Measurements from ENCODE around the gene HMOX1. TPM values are rescaled to one million over a fixed set of nuclear protein-coding genes. Genes with fewer than 3 reads are reported as not detected.

The HMOX1 gene
- total RNA-seq, 1 experiment from 2014 or later: 26.4 TPM

GRCh38 chr22:35383679-35384071, 2.8 kb downstream of the HMOX1 start:
- Histone ChIP-seq H3K9ac (ENCODE audit: low read length) (no peak overlapping the region), H3K4me2 (ENCODE audit: low read length) (no peak overlapping the region), H3K9me3 (ENCODE audit: control insufficient read depth in 1 of 2, insufficient read depth in 1 of 2, low read depth in 1 of 2, low read length in 2 of 2) (no peaks in the 10 kb centered on the region), H2AFZ (ENCODE audit: low read depth, low read length, poor library complexity, severe bottlenecking) (no peak overlapping the region), H3K27me3 (ENCODE audit: insufficient read depth, low read length) (no peaks in the 10 kb centered on the region), H3K9me2 (ENCODE audit: insufficient read depth) (no peaks in the 10 kb centered on the region), H3K4me1 (ENCODE audit: control insufficient read depth in 1 of 2, insufficient read depth in 2 of 2, low read length in 2 of 2) (peaks cover 12 to 33% of the 10 kb centered on the region in 2 experiments), H3K27ac (ENCODE audit: low read depth, low read length) (no peak overlapping the region), H4K20me1 (ENCODE audit: insufficient read depth) (no peaks in the 10 kb centered on the region), H3K79me2 (ENCODE audit: insufficient read depth, low read length) (peaks cover 10% of the 10 kb centered on the region), H3K4me3 (replicated peaks in 1 of 2; ENCODE audit: low read depth in 1 of 2, low read length in 2 of 2) (no peak overlapping the region), H3K36me3 (ENCODE audit: control insufficient read depth in 1 of 2, insufficient read depth in 2 of 2, low read length in 2 of 2) (peaks cover 2 to 13% of the 10 kb centered on the region in 2 experiments; a peak in 2 of 4 replicates)
- intact Hi-C loops (cut with micrococcal nuclease): no loop called here
- POLR2A ChIA-PET: interaction anchor here (0.5 kb wide), 1 partner anchor 11 kb away, joined by 3 read pairs; no protein-coding TSS in a partner anchor
- ATAC-seq (no peak), DNase-seq (ENCODE audit: low read depth, low spot score) (no peak)
- RAD21 ChIA-PET (ENCODE audit: low non-redundant PET in 1 of 2, low total read pairs in 2 of 2, uncharacterized antibody in 2 of 2, unreplicated experiment in 2 of 2): no interaction called here
- TF ChIP-seq YY1 (IDR thresholded peaks at IDR 0.05; ENCODE audit: extremely low read depth, insufficient replicate concordance, low read depth, low read length) (no peak), SP1 (IDR thresholded peaks at IDR 0.05; ENCODE audit: low read depth) (no peak), SRF (IDR thresholded peaks at IDR 0.05; ENCODE audit: low read depth) (no peak), RAD21 (IDR thresholded peaks at IDR 0.05; ENCODE audit: low read depth) (no peak)
- BruUV-seq (replicated peaks): no TSS peak
- CTCF ChIA-PET: no interaction called here

DNA sequence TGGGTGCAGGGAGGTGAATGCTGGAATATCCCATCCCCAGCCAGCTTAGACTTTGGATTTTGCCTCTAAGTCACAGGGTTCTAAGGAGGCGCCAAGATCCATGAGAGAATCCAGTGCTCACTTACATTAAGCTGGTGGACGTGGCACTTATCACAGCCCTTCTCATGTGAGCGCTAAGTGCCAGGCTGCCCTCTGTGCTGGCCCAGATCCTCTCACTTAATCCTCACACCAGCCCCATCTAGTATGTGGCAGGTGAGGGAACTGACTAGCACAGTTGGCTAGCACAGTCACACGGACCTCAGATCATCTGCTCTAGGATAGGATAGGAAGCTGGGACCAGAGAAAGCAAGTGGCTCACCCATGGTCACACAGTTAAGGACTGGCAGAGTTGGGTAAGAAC, 3.6 kb downstream of the HMOX1 start:
- H2AFZ ChIP-seq (ENCODE audit: low read depth, low read length, poor library complexity, severe bottlenecking): no peak overlapping the region
- intact Hi-C loops (cut with micrococcal nuclease): no loop called here
- no peak for TF ChIP-seq EZH2 (IDR thresholded peaks at IDR 0.05)
- TF ChIP-seq FOSL1 (IDR thresholded peaks at IDR 0.05; ENCODE audit: low read depth): no peak
- no peak for TF ChIP-seq CEBPB (IDR thresholded peaks at IDR 0.05; ENCODE audit: low read depth)
- TF ChIP-seq EGR1 (IDR thresholded peaks at IDR 0.05; ENCODE audit: low read depth): no peak
- no peak for TF ChIP-seq POLR2A (IDR thresholded peaks at IDR 0.05; ENCODE audit: borderline replicate concordance, extremely low read depth, insufficient read depth, insufficient read length)
- no peak for TF ChIP-seq JUND (IDR thresholded peaks at IDR 0.05)
- no peak for TF ChIP-seq YY1 (IDR thresholded peaks at IDR 0.05; ENCODE audit: extremely low read depth, insufficient replicate concordance, low read depth, low read length)
- TF ChIP-seq ELF1 (IDR thresholded peaks at IDR 0.05; ENCODE audit: borderline replicate concordance, low read depth): no peak
- no peak for TF ChIP-seq EZH2phosphoT487 (IDR thresholded peaks at IDR 0.05; ENCODE audit: borderline replicate concordance)
- no peak for TF ChIP-seq ZNF274 (IDR thresholded peaks at IDR 0.05; ENCODE audit: low read depth, low read length)
- TF ChIP-seq POLR2AphosphoS5 (IDR thresholded peaks at IDR 0.05; ENCODE audit: low read depth, low read length): no peak
- no peak for TF ChIP-seq MAX (IDR thresholded peaks at IDR 0.05)
- TF ChIP-seq CBX3 (IDR thresholded peaks at IDR 0.05; ENCODE audit: low read depth): no peak
- POLR2A ChIA-PET: no interaction called here
- H3K27ac ChIP-seq (ENCODE audit: low read depth, low read length): no peak overlapping the region
- H3K36me3 ChIP-seq (ENCODE audit: control insufficient read depth in 1 of 2, insufficient read depth in 2 of 2, low read length in 2 of 2): peaks cover 2 to 13% of the 10 kb centered on the region in 2 experiments; a peak in 2 of 4 replicates
- H4K20me1 ChIP-seq (ENCODE audit: insufficient read depth): no peaks in the 10 kb centered on the region
- no peak overlapping the region for H3K4me2 ChIP-seq (ENCODE audit: low read length)
- no peaks in the 10 kb centered on the region for H3K27me3 ChIP-seq (ENCODE audit: insufficient read depth, low read length)
- CTCF ChIA-PET: no interaction called here
- no peak overlapping the region for H3K4me3 ChIP-seq (replicated peaks in 1 of 2; ENCODE audit: low read depth in 1 of 2, low read length in 2 of 2)
- H3K9me3 ChIP-seq (ENCODE audit: control insufficient read depth in 1 of 2, insufficient read depth in 1 of 2, low read depth in 1 of 2, low read length in 2 of 2): no peaks in the 10 kb centered on the region
- peaks cover 12 to 24% of the 10 kb centered on the region in 2 experiments for H3K4me1 ChIP-seq (ENCODE audit: control insufficient read depth in 1 of 2, insufficient read depth in 2 of 2, low read length in 2 of 2)
- no TSS peak for BruUV-seq (replicated peaks)
- H3K79me2 ChIP-seq (ENCODE audit: insufficient read depth, low read length): peaks cover 10% of the 10 kb centered on the region
- RAD21 ChIA-PET (ENCODE audit: low non-redundant PET in 1 of 2, low total read pairs in 2 of 2, uncharacterized antibody in 2 of 2, unreplicated experiment in 2 of 2): no interaction called here
- no peak for ATAC-seq
- no peaks in the 10 kb centered on the region for H3K9me2 ChIP-seq (ENCODE audit: insufficient read depth)
- DNase-seq (ENCODE audit: low read depth, low spot score): no peak
- no peak overlapping the region for H3K9ac ChIP-seq (ENCODE audit: low read length)

Measured in HCT116 (cell line).